ENCODE results near the gene RNF152.
A peak's percentile ranks its signal among the peaks of the same experiment; 100 is the strongest.

Gene RNF152

GRCh38 chr18:61892683-61893308 is at the start of gene RNF152:
Gene RNF152 (minus strand): TSS chr18:61893007. CDS start chr18:61816463, 76,544 bp downstream.
- DNase-seq: peak; percentile 55

- no peak for DNase-seq
These were observed 49.2 kb upstream of the RNF152 start for GRCh38 chr18:61941948-61942471.

GRCh38 chr18:61939046-61939674 is 46.4 kb upstream of the RNF152 start:
- no peak for DNase-seq

GRCh38 chr18:61935362-61935761 is 42.6 kb upstream of the RNF152 start:
- no peak for DNase-seq

GRCh38 chr18:61931654-61932379 is 39.0 kb upstream of the RNF152 start:
- no peak for DNase-seq

GRCh38 chr18:61929881-61930640 is 37.3 kb upstream of the RNF152 start:
- DNase-seq: no peak

GRCh38 chr18:61926532-61926931 is 33.7 kb upstream of the RNF152 start:
- no peak for DNase-seq

GRCh38 chr18:61924550-61924949 is 31.7 kb upstream of the RNF152 start:
- no peak for DNase-seq

GRCh38 chr18:61922435-61922834 is 29.6 kb upstream of the RNF152 start:
- no peak for DNase-seq

GRCh38 chr18:61921621-61922235 is 28.9 kb upstream of the RNF152 start:
- DNase-seq: no peak

GRCh38 chr18:61917818-61918217 is 25.0 kb upstream of the RNF152 start:
- DNase-seq: no peak

GRCh38 chr18:61912476-61912875 is 19.7 kb upstream of the RNF152 start:
- DNase-seq: no peak

GRCh38 chr18:61910101-61910500 is 17.3 kb upstream of the RNF152 start:
- DNase-seq: no peak

GRCh38 chr18:61908661-61909060 is 15.9 kb upstream of the RNF152 start:
- no peak for DNase-seq

GRCh38 chr18:61901323-61901986 is 8.6 kb upstream of the RNF152 start:
- no peak for DNase-seq

- no peak for DNase-seq
These were observed 7.9 kb upstream of the RNF152 start for GRCh38 chr18:61900504-61901281.

- DNase-seq: no peak
These were observed 5.9 kb upstream of the RNF152 start for GRCh38 chr18:61898640-61899101.

GRCh38 chr18:61896757-61897156 is 4.0 kb upstream of the RNF152 start:
- DNase-seq: no peak

- no peak for DNase-seq
These were observed 3.3 kb upstream of the RNF152 start for GRCh38 chr18:61896118-61896517.

- no peak for DNase-seq
These were observed 2.1 kb upstream of the RNF152 start for GRCh38 chr18:61894751-61895524.

Data from activated CD8-positive, alpha-beta memory T cell treated with anti-CD3 and anti-CD28 coated beads, Interleukin-2, amount 50 U/mL, for 48 hours (primary cell).